ENCODE results near the gene ADGRD1.

Gene ADGRD1

GRCh38 chr12:130938186-130938585 is 15.5 kb upstream of the ADGRD1 start:
- no peak for DNase-seq

- DNase-seq = no peak
These were observed 8.8 kb upstream of the ADGRD1 start for GRCh38 chr12:130944878-130945277.

GRCh38 chr12:130945786-130946492 is 7.8 kb upstream of the ADGRD1 start:
- no peak for DNase-seq

- DNase-seq = no peak
These were observed 6.6 kb upstream of the ADGRD1 start for GRCh38 chr12:130947028-130947613.

GRCh38 chr12:130948136-130948535 is 5.6 kb upstream of the ADGRD1 start:
- DNase-seq = no peak

GRCh38 chr12:130948751-130949150 is 5.0 kb upstream of the ADGRD1 start:
- no peak for DNase-seq

- DNase-seq = no peak
These were observed 3.9 kb upstream of the ADGRD1 start for GRCh38 chr12:130949806-130950205.

GRCh38 chr12:130951636-130952035 is 2.1 kb upstream of the ADGRD1 start:
- DNase-seq = no peak

GRCh38 chr12:130952171-130952954 is 1.3 kb upstream of the ADGRD1 start:
- DNase-seq = no peak

GRCh38 chr12:130954544-130954831 is 781 bp downstream of the ADGRD1 start:
- DNase-seq = no peak

- no peak for DNase-seq
These were observed 1.6 kb downstream of the ADGRD1 start for GRCh38 chr12:130955238-130955816.

- no peak for DNase-seq
These were observed 2.3 kb downstream of the ADGRD1 start for GRCh38 chr12:130956009-130956408.

- DNase-seq = no peak
These were observed 3.0 kb downstream of the ADGRD1 start for GRCh38 chr12:130956456-130957303.

- DNase-seq = no peak
These were observed 3.6 kb downstream of the ADGRD1 start for GRCh38 chr12:130957304-130957621.

GRCh38 chr12:130958557-130959140 is 4.9 kb downstream of the ADGRD1 start:
- no peak for DNase-seq

- no peak for DNase-seq
These were observed 5.9 kb downstream of the ADGRD1 start for GRCh38 chr12:130959632-130960031.

- no peak for DNase-seq
These were observed 6.4 kb downstream of the ADGRD1 start for GRCh38 chr12:130960058-130960457.

GRCh38 chr12:130960787-130961186 is 7.1 kb downstream of the ADGRD1 start:
- DNase-seq = no peak

GRCh38 chr12:130961921-130962451 is 8.3 kb downstream of the ADGRD1 start:
- no peak for DNase-seq

- no peak for DNase-seq
These were observed 11.5 kb downstream of the ADGRD1 start for GRCh38 chr12:130965214-130965613.

GRCh38 chr12:130965668-130966067 is 12.0 kb downstream of the ADGRD1 start:
- DNase-seq = no peak

GRCh38 chr12:130966443-130967030 is 12.8 kb downstream of the ADGRD1 start:
- no peak for DNase-seq
